HG03045 (cell line): ENCODE data around the gene PDGFA.

Experiments used
- ATAC-seq: cut with Tn5 transposase; IDR thresholded peaks from one replicate; pipeline ENCODE4 v1.9.1; 2021; ENCODE audit warnings: mild to moderate bottlenecking, moderate library complexity; ENCODE audit not compliant: unreplicated experiment

PDGFA gene

GRCh38 chr7:517774-518629 lies 1.6 kb downstream of the PDGFA start:
- no peak for ATAC-seq

GRCh38 chr7:516606-517456 lies 2.8 kb downstream of the PDGFA start:
- no peak for ATAC-seq

- ATAC-seq, result no peak
Measured at GRCh38 chr7:516216-516605, 3.4 kb downstream of the PDGFA start.

GRCh38 chr7:515628-516027 lies 4.0 kb downstream of the PDGFA start:
- no peak for ATAC-seq

- ATAC-seq, result no peak
Measured at GRCh38 chr7:514651-515598, 4.7 kb downstream of the PDGFA start.

- ATAC-seq, result no peak
Measured at GRCh38 chr7:514242-514641, 5.4 kb downstream of the PDGFA start.

- no peak for ATAC-seq
Measured at GRCh38 chr7:513521-514166, 6.0 kb downstream of the PDGFA start.

GRCh38 chr7:512541-513311 lies 6.9 kb downstream of the PDGFA start:
- no peak for ATAC-seq

- no peak for ATAC-seq
Measured at GRCh38 chr7:512146-512510, 7.5 kb downstream of the PDGFA start.

GRCh38 chr7:511476-512145 lies 8.0 kb downstream of the PDGFA start:
- ATAC-seq, result no peak

GRCh38 chr7:510782-511281 lies 8.8 kb downstream of the PDGFA start:
- ATAC-seq, result no peak

- no peak for ATAC-seq
Measured at GRCh38 chr7:510131-510481, 9.5 kb downstream of the PDGFA start.

GRCh38 chr7:509426-510130 lies 10.1 kb downstream of the PDGFA start:
- ATAC-seq, result no peak

- ATAC-seq, result no peak
Measured at GRCh38 chr7:508461-509170, 11.0 kb downstream of the PDGFA start.

GRCh38 chr7:507623-508300 lies 11.9 kb downstream of the PDGFA start:
- no peak for ATAC-seq

GRCh38 chr7:506921-507622 lies 12.6 kb downstream of the PDGFA start:
- ATAC-seq, result no peak

GRCh38 chr7:506391-506831 lies 13.2 kb downstream of the PDGFA start:
- no peak for ATAC-seq
